Stomach (tissue), 9 donors: ENCODE results near the gene TECR. TPM values are rescaled to one million over a fixed set of nuclear protein-coding genes. Genes with fewer than 3 reads are reported as not detected.

Experiments used
- DNase-seq, 2 donors: peaks; one replicate each; pipeline versions ENCODE4 v3.0.0 to v3.0.0-alpha.2; 2013 to 2019
- H3K27ac ChIP-seq, 5 donors: fragments of 200-600 bp in 4 of 5; sonication (generic) in 4 of 5; one replicate each; pipeline ENCODE4 v1.5.1; 2013 to 2019; ENCODE audit warnings: mild to moderate bottlenecking in 1 of 5, moderate library complexity in 1 of 5
- H3K27me3 ChIP-seq, 3 donors: fragments of 200-600 bp; sonication (generic); one replicate each; pipeline ENCODE4 v1.5.1; 2017 to 2019; ENCODE audit warnings: mixed run types in 1 of 3
- H3K36me3 ChIP-seq, 4 donors: fragments of 200-600 bp; sonication (generic); 1 replicate in 3 of 4; 2 replicates in 1 of 4; pipeline ENCODE4 v1.5.1; 2016 to 2019
- H3K4me1 ChIP-seq, 4 donors: fragments of 200-600 bp; sonication (generic); one replicate each; pipeline ENCODE4 v1.5.1; 2016 to 2019
- H3K4me3 ChIP-seq, 4 donors: fragments of 200-600 bp; sonication (generic) in 3 of 4; one replicate each; pipeline ENCODE4 v1.5.1; 2016 to 2019; ENCODE audit warnings: mild to moderate bottlenecking in 1 of 4
- H3K9me3 ChIP-seq, 4 donors: fragments of 200-600 bp; sonication (generic); one replicate each; pipeline ENCODE4 v1.5.1; 2016 to 2019
- EP300 ChIP-seq: sonication (generic); formaldehyde crosslinking; IDR thresholded peaks from one replicate; pipeline ENCODE4 v1.6.1; 2017; ENCODE audit warnings: antibody characterized with exemption
- POLR2A ChIP-seq, 4 donors: fragments of 450-650 bp; IDR thresholded peaks; one replicate each; pipeline ENCODE4 v1.6.1; 2016; ENCODE audit warnings: antibody characterized with exemption in 4 of 4, control low read depth in 2 of 4, mild to moderate bottlenecking in 1 of 4, moderate library complexity in 1 of 4
- POLR2AphosphoS5 ChIP-seq, 3 donors: sonication (generic); formaldehyde crosslinking; IDR thresholded peaks; one replicate each; pipeline ENCODE4 v1.6.1; 2016; ENCODE audit warnings: antibody characterized with exemption in 3 of 3
- WGBS, 5 donors: extraction: QIAGEN DNeasy Blood & Tissue Kit in 3 of 5; methylation state at CpG; one replicate each; pipeline versions ENCODE4 v1.1.5 to v1.1.7; 2013 to 2018; 5-methylcytosine and 5-hydroxymethylcytosine counted together
- intact Hi-C: fragments of 100-400 bp; cut with DNase I; formaldehyde crosslinking; loops from one replicate; pipeline ENCODE4 v1.15.1; 2023; ENCODE audit warnings: low total_unique reads
- polyA plus RNA-seq, 3 donors: library from polyadenylated mRNA; stranded (reverse); fragments of 200-250 nt; gene quantifications; one replicate each; pipeline ENCODE4 v1.2.3, GENCODE V29; 2013
- total RNA-seq, 5 donors: library from RNA; depleted of rRNA; stranded (reverse); fragments of >200 nt; gene quantifications; one replicate each; pipeline versions ENCODE4 v1.1.0 to v1.2.3, GENCODE V29; 2014 to 2016
- TF ChIP-seq, protein P1 (sequence below), 7 experiments: fragments of 450-650 bp in 4 of 7; fragments of 200-600 bp in 3 of 7; sonication (generic) in 3 of 7; IDR thresholded peaks; one replicate each; pipeline ENCODE4 v1.5.1; 2016 to 2019; ENCODE audit warnings: antibody characterized with exemption in 7 of 7, control low read depth in 2 of 7, mild to moderate bottlenecking in 1 of 7
- donor health status: healthy with polysubstance abuse.
- donor health status: Bipolar disorder and iron deficiency.
- donor health status: healthy.

Gene TECR
- total and polyA plus RNA-seq, 8 donors, result 10.5 to 266 (median 72.9) TPM

DNA sequence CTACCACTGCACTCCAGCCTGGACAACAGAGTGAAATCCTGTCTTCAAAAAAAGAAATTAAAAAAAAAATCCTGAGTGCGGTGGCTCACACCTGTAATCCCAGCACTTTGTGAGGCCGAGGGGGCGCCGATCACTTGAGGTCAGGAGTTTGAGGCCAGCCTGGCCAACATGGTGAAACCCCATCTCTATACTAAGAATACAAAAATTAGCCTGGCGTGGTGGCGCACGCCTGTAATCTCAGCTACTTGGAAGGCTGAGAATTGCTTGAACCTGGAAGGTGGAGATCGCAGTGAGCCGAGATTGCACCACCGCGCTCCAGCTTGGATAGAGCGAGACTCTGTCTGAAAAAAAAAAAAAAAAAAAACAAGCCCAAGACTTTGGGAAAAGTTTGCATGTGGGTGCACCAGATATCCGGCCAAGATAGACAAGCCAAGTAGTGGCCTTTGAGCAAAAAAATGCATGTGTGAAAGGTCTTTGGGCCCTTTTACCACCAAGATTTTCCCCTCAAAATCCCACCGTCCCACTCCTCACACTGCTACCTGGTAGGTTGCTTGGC, 16.9 kb upstream of the TECR start:
- Histone ChIP-seq H3K27ac (peak overlapping the region; percentile 19 to 100 (median 99)), H3K4me1 (peaks cover 37 to 83% (median 42%) of the 10 kb centered on the region in 4 donors), H3K27me3 (no peaks in the 10 kb centered on the region), H3K4me3 (no peak overlapping the region), H3K9me3 (no peaks in the 10 kb centered on the region), H3K36me3 (peaks cover 22 to 40% (median 34%) of the 10 kb centered on the region in 4 donors)
- TF ChIP-seq, protein P1, sequence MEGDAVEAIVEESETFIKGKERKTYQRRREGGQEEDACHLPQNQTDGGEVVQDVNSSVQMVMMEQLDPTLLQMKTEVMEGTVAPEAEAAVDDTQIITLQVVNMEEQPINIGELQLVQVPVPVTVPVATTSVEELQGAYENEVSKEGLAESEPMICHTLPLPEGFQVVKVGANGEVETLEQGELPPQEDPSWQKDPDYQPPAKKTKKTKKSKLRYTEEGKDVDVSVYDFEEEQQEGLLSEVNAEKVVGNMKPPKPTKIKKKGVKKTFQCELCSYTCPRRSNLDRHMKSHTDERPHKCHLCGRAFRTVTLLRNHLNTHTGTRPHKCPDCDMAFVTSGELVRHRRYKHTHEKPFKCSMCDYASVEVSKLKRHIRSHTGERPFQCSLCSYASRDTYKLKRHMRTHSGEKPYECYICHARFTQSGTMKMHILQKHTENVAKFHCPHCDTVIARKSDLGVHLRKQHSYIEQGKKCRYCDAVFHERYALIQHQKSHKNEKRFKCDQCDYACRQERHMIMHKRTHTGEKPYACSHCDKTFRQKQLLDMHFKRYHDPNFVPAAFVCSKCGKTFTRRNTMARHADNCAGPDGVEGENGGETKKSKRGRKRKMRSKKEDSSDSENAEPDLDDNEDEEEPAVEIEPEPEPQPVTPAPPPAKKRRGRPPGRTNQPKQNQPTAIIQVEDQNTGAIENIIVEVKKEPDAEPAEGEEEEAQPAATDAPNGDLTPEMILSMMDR (IDR thresholded peaks at IDR 0.05), result no peak
- no peak for TF ChIP-seq EP300
- TF ChIP-seq POLR2AphosphoS5 (IDR thresholded peaks at IDR 0.05), result no peak
- no peak for TF ChIP-seq POLR2A (IDR thresholded peaks at IDR 0.05)
- no peak for DNase-seq
- WGBS, 5 donors, result 89 to 95% (median 92%) methylated on average over 14 of the region's 14 CpGs
- intact Hi-C loops, result no loop called here

DNA sequence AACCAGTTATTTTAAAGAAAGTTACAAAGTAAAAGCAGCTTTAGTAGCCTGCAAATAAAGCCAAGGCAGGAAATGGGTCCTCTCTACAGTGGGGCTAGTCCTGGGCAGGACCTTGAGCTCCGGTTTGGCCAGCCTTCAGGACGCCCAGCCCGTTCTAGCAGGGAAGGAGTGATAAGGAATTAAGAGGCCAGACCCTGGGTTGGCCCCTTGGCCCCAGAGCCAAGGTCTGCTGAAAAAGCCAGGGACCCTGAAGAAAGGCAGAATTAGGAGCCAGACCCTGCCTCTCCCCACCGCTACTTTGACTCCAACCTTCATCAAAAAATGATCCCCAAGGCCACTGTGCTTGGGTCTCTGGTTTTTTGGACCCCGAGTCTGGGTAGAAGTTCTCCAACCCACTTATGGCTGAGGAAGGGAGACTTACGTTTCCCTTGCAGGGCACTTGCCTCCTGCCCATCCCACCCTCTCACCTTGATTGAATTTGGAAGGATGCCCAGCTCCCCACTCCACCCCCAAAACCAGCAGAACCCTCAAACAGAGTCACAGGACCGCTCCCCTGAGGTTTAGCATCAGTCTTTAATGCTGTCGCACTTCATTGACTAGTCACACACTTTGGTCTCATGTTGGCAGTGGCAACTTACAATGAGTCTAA, 15.1 kb upstream of the TECR start:
- intact Hi-C loops, result no loop called here
- H3K27me3 ChIP-seq, result no peaks in the 10 kb centered on the region
- TF ChIP-seq POLR2AphosphoS5 (IDR thresholded peaks at IDR 0.05), result no peak
- TF ChIP-seq, protein P1 (IDR thresholded peaks at IDR 0.05), result no peak
- no peak for TF ChIP-seq EP300
- no peak for TF ChIP-seq POLR2A (IDR thresholded peaks at IDR 0.05)
- DNase-seq, result no peak
- H3K36me3 ChIP-seq, result peaks cover 22 to 40% (median 34%) of the 10 kb centered on the region in 4 donors
- WGBS, 5 donors, result 60 to 73% (median 62%) methylated on average over 8 of the region's 8 CpGs
- H3K9me3 ChIP-seq, result no peaks in the 10 kb centered on the region
- H3K4me3 ChIP-seq, result peak overlapping the region in 1 of 4 donors; percentile 89
- peak overlapping the region; percentile 19 to 100 (median 99) for H3K27ac ChIP-seq
- peaks cover 45 to 81% (median 49%) of the 10 kb centered on the region in 4 donors for H3K4me1 ChIP-seq

DNA sequence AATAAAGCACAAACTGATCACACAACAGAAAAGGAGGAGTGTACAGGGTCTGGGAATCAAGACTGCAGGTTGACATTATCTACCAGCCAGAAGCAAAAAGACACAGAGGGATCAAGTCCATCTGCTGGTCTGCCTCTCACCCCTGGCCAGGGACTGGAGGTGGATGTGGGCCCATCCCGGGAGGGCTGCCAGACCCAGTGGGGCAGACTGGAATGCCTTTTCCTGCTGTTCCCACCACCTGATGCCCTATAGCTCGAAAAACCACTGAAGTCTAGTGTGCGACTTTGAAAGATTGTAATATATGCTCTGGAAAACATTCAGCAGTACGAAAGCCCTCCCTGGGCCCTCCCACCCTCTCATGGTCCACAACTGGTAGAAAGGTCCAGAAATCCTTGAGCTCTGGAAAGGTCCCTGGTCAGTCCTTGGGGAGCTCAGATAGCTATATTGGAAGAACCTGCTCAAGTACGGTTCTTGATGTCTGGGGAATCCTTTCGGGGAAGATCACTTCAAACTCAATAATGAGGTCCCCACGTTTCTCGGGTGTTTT, 13.8 kb upstream of the TECR start:
- H3K36me3 ChIP-seq, result peaks cover 22 to 40% (median 34%) of the 10 kb centered on the region in 4 donors
- intact Hi-C loops, result no loop called here
- H3K27me3 ChIP-seq, result no peaks in the 10 kb centered on the region
- DNase-seq, result no peak
- TF ChIP-seq POLR2A (IDR thresholded peaks at IDR 0.05), result no peak
- TF ChIP-seq POLR2AphosphoS5 (IDR thresholded peaks at IDR 0.05), result no peak
- TF ChIP-seq EP300, result no peak
- TF ChIP-seq, protein P1 (IDR thresholded peaks at IDR 0.05), result no peak
- 38 to 71% (median 48%) methylated on average over 8 of the region's 8 CpGs for WGBS, 5 donors
- peaks cover 49 to 82% (median 52%) of the 10 kb centered on the region in 4 donors for H3K4me1 ChIP-seq
- H3K27ac ChIP-seq, result peak overlapping the region; percentile 32 to 100 (median 99)
- peak overlapping the region; percentile 85 to 89 (median 89) for H3K4me3 ChIP-seq
- H3K9me3 ChIP-seq, result no peaks in the 10 kb centered on the region

DNA sequence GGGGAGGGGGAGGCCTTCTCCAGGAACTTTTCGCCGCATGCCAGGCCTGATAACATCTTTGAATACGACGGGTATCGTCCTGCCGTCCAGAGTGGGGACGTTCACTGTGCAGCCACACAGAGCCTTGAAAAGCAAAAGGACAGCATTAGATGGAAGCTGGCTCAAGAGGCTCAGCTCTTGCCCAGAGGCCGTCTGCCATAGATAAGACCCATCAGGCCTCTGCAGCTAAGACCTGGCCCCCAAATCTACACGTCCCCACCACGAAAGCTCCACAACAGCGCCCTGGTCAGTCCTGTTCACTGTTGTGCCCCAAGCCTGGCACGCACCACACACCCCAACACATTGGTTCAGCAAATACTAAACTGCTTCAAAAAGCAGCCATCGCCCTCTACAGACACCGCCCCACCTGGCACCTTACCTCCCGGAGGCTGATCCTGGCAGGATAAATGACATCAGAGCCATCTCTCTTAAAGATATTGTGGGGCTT, 13.3 kb upstream of the TECR start:
- DNase-seq, result peak in 1 of 2 donors; percentile 39
- Histone ChIP-seq H3K27ac (peak overlapping the region; percentile 32 to 100 (median 99)), H3K4me1 (peaks cover 47 to 80% (median 52%) of the 10 kb centered on the region in 4 donors), H3K36me3 (peaks cover 22 to 40% (median 34%) of the 10 kb centered on the region in 4 donors), H3K9me3 (no peaks in the 10 kb centered on the region), H3K27me3 (no peaks in the 10 kb centered on the region), H3K4me3 (peak overlapping the region; percentile 85 to 89 (median 89))
- 25 to 40% (median 34%) methylated on average over 15 of the region's 15 CpGs for WGBS, 5 donors
- intact Hi-C loops, result no loop called here
- TF ChIP-seq, protein P1 (IDR thresholded peaks at IDR 0.05), result no peak
